Measurements from ENCODE around the gene CETP.
"Not testable (repeated sequence)": the region's sequence is repeated elsewhere in the genome, so short reads cannot be mapped to it uniquely, and the experiment has no call there.

The CETP gene

GRCh38 chr16:56933828-56934598 lies 27.7 kb upstream of the CETP start:
- DNase-seq (ENCODE audit: low read depth in 2 of 2), result no peak

- not testable (repeated sequence) for DNase-seq (ENCODE audit: low read depth in 2 of 2)
Measured at GRCh38 chr16:56934599-56935145, 27.1 kb upstream of the CETP start.

- DNase-seq (ENCODE audit: low read depth in 2 of 2), result no peak
Measured at GRCh38 chr16:56935201-56935600, 26.5 kb upstream of the CETP start.

- no peak for DNase-seq (ENCODE audit: low read depth in 2 of 2)
Measured at GRCh38 chr16:56936491-56936890, 25.3 kb upstream of the CETP start.

GRCh38 chr16:56936950-56937349 lies 24.8 kb upstream of the CETP start:
- no peak for DNase-seq (ENCODE audit: low read depth in 2 of 2)

GRCh38 chr16:56938664-56939513 lies 22.9 kb upstream of the CETP start:
- no peak for DNase-seq (ENCODE audit: low read depth in 2 of 2)

- no peak for DNase-seq (ENCODE audit: low read depth in 2 of 2)
Measured at GRCh38 chr16:56939801-56940200, 21.9 kb upstream of the CETP start.

- no peak for DNase-seq (ENCODE audit: low read depth in 2 of 2)
Measured at GRCh38 chr16:56941092-56941491, 20.7 kb upstream of the CETP start.

- no peak for DNase-seq (ENCODE audit: low read depth in 2 of 2)
Measured at GRCh38 chr16:56941856-56942331, 19.9 kb upstream of the CETP start.

GRCh38 chr16:56943761-56944375 lies 17.9 kb upstream of the CETP start:
- DNase-seq (ENCODE audit: low read depth in 2 of 2), result no peak

- peak in 1 of 2 donors; percentile 32 for DNase-seq (ENCODE audit: low read depth in 2 of 2)
Measured at GRCh38 chr16:56944954-56945839, 16.6 kb upstream of the CETP start.

GRCh38 chr16:56945847-56946527 lies 15.8 kb upstream of the CETP start:
- no peak for DNase-seq (ENCODE audit: low read depth in 2 of 2)

- no peak for DNase-seq (ENCODE audit: low read depth in 2 of 2)
Measured at GRCh38 chr16:56946767-56947603, 14.8 kb upstream of the CETP start.

GRCh38 chr16:56947604-56947995 lies 14.2 kb upstream of the CETP start:
- DNase-seq (ENCODE audit: low read depth in 2 of 2), result no peak

- no peak for DNase-seq (ENCODE audit: low read depth in 2 of 2)
Measured at GRCh38 chr16:56948234-56948633, 13.5 kb upstream of the CETP start.

GRCh38 chr16:56950051-56950450 lies 11.7 kb upstream of the CETP start:
- DNase-seq (ENCODE audit: low read depth in 2 of 2), result no peak

- no peak for DNase-seq (ENCODE audit: low read depth in 2 of 2)
Measured at GRCh38 chr16:56950455-56950854, 11.3 kb upstream of the CETP start.

GRCh38 chr16:56950881-56951771 lies 10.6 kb upstream of the CETP start:
- peak; percentile 34 to 55 for DNase-seq (ENCODE audit: low read depth in 2 of 2)

- no peak for DNase-seq (ENCODE audit: low read depth in 2 of 2)
Measured at GRCh38 chr16:56953006-56953405, 8.7 kb upstream of the CETP start.
